Fibroblast of skin of right quadriceps (primary cell): ENCODE measurements around the gene TMEM163.

ENCODE experiments used
- DNase-seq: peaks from one replicate; pipeline ENCODE4 v3.0.0-alpha.2; 2013

The TMEM163 gene

DNA sequence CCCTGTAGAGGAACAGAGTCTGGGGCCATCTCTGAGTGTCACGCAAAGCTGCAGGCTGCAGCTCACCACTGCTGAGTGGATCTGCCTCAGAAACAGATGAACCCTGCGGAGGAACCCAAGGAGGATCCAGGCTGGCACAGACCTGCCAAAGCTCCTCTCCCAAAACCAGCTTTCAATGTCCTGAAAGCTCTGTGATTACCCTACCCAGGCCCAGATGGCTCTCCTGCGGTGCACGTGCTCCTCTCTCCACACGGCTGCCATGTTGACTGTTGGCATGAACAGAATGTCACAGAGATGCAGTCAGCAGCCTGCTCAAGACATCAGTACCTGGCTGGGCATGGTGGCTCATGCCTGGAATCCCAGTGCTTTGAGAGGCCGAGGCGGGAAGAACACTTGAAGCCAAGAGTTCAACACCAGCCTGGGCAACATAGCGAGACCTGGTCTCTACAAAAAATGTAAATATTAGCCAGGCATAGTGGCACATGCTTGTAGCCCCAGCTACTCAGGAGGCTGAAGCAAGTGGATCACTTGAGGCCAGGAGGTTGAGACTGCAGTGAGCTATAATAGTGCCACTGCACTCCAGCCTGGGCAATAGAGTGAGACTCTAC lies 248.1 kb downstream of the TMEM163 start:
- DNase-seq: no peak

DNA sequence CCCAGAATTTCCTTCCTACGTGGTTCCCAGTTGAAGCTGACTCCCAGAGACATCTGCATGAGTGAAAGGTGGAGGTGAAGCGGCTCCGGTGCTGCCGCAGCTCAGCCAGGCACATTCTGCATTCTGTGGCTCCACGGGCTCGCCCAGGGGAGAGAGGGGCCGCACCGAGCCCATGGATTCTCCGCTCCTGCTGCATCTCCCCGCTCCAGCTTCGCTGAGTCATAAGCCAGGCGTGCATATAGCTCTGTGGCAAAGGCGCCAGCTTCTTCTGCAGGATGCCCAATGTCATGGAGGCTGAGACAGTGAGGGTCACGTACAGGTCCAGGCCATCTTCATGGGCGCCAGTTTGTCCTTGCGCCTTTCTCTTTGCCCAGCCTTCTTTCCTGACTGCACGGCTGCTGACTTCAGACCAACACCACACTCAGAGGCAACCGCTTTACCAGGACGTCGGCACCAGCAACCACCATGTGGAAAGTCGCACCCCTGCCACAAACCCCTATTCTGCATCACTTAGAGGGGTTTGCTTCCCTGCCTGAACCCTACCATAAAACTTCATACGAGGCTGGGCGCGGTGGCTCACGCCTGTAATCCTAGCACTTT lies 249.2 kb downstream of the TMEM163 start:
- no peak for DNase-seq

- no peak for DNase-seq
Observed at GRCh38 chr2:134468776-134469175, 250.0 kb downstream of the TMEM163 start.

GRCh38 chr2:134468164-134468563 lies 250.6 kb downstream of the TMEM163 start:
- no peak for DNase-seq

GRCh38 chr2:134466141-134466540 lies 252.7 kb downstream of the TMEM163 start:
- DNase-seq: no peak

DNA sequence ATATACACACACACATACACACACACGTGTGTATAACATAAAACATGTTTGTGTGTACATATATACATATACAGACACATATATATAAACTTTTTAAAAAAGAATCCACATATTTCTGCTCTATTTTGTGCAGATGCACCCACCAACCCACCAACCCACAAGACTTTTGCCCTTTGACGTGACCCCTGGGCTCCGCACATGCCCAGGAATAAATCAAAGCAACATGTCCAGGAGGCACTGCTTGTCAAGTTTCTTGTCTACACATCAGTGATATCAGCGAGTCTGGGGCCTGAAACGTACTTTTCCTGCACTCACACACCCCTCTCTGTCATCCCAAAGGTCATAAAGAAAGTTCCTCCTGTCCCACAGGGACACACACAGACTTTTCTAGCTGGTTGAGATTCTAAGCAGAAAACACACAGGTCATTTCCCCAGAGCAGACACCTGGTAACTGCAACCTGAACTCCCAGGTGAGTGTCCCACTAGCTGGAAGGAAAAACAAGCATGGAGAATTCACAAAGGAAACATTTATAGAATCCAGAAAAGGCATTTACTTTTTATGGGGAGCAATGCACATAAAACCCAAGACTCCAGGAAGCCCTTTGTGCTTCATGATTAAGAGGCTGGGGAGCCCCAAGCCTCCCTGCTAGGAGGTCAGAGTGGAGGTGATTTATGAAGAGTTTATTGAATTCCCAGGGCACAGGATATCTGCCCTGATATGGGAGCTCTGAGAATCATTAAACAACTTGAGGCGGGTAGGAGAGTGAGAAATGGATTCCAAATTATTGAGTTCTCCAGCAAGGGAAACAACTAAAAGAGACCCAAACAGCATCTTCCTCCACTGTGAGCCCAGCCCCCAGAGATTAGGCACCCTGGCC lies 253.3 kb downstream of the TMEM163 start:
- DNase-seq: no peak

DNA sequence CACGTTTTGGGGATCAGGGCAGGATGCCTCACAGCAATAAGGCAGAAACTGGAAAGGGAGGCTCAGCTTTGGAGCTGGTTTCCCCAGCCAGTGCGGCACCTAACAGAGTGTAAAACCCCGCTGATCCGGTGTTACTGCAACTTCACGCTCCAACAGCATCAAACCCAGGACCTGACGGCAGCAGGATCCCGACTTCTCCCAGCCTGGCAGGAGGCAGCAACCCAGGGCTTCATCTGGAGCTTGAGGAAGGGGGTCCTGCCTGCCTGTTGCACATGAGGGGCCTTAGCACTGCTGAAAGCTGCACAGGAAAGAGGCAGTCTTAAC lies 255.1 kb downstream of the TMEM163 start:
- no peak for DNase-seq

GRCh38 chr2:134462791-134463698 lies 255.8 kb downstream of the TMEM163 start:
- no peak for DNase-seq

DNA sequence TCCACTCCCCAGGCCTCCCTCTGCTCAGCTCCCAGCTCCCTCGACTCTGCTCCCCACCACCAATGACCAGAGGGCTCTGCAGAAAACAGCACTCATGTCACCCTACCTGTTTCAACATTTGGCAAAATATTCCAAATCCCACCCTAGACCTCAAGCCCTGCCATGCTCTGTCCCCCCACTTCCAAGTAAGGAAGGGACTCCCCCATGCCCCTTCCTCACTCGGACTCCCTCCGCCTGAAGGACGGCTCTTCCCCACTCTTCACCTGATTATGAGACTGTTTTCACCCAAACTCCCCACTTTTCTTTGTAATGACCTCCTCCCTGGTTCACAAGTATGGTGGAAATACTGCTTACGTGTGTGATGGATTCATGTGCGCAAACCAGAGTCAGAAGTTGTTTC lies 256.5 kb downstream of the TMEM163 start:
- no peak for DNase-seq

- DNase-seq: peak; percentile 13
Observed at GRCh38 chr2:134461511-134461910, 257.3 kb downstream of the TMEM163 start.

DNA sequence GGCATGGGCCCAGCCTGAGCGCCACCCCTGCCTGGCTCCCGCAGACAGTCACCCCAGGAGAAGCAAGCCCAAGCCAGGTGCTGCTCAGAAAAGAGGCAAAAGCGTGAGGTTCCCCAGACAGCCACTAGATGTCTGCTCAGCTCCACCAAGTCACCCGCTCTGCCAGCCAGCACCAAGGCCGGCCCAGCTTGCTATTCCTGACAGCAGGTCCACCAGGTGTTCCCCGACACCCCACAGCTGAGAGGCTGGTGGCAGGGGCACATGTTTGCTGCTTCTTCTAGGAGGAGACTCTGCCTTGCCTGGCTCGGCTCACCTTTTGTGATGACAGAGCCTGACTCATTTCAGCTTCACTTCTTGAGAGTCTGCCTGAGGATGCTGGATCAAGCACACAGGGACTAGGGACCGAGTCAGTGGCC lies 258.2 kb downstream of the TMEM163 start:
- peak; percentile 30 for DNase-seq

GRCh38 chr2:134459706-134460406 lies 258.9 kb downstream of the TMEM163 start:
- DNase-seq: no peak

GRCh38 chr2:134458950-134459349 lies 259.9 kb downstream of the TMEM163 start:
- DNase-seq: no peak

DNA sequence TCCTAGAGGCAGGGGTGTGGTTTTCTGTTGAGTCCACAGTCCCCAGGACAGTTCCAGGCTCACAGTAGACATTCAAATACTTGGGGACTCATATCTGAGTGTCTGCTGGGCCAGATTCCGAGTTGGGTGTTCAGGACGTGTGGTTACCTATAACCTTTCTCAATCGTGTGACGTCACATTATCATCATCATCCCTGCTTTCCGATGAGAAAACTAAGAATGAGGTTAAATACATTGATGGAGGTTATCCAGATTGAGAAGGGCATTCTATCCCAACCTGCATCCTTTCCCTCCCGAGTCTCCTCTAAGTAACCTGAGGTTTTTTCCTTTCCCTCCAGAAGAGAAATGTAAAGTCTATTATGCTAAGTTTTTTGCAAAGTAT lies 260.3 kb downstream of the TMEM163 start:
- no peak for DNase-seq

DNA sequence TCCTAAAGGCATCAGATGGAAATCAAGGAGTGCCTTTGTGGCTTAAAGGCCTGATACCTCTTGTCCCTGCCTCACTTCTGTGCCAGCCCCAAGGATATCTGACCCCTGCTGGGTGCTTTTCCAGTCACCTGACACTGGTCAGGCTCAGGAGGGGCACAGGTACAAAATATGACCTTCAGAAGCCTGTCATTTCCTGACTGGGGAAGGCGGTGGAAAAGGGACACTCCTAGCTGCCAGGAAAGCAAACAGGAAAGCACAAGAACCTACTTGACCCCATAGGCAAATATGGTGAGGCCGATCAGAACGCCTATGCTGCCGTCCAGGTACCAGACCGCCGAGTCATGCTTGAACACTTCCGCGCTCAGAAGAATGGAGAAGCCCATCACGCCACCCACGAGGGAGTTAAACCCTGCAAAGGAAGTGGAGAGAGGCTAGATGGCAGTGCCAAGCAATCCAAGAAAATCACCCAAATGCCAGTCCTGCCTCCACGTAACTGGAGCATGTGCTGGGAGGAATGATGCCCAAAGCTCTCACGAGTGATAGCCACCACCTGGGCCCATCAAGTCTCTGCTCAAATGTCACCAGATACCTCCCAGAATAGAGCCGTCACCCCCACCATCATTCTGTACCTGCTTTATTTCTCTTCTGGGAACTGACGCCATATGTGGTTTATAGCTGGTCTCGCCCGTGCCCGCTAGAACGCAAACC lies 260.9 kb downstream of the TMEM163 start:
- no peak for DNase-seq

DNA sequence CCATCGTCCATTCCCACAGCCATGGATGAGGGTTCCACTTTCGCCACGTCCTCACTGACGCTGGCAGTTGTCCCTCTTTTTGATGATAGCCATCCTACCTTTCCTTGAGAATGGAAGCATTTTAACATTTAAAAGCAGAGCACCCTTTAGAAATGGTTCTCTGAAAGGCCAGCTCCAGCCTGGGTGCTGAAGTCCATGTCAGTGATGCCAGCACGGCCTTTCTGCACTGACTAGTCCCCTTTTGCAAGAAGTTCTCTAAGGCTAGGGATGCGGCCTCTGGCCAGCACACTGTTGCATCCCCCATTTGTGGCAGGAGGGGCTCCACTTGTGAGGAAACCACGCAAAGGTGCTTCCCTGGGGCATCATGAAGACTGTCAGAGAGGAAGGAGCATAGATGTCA lies 261.4 kb downstream of the TMEM163 start:
- DNase-seq: no peak

- no peak for DNase-seq
Observed at GRCh38 chr2:134455426-134455825, 263.4 kb downstream of the TMEM163 start.

GRCh38 chr2:134454931-134455330 lies 263.9 kb downstream of the TMEM163 start:
- DNase-seq: no peak

DNA sequence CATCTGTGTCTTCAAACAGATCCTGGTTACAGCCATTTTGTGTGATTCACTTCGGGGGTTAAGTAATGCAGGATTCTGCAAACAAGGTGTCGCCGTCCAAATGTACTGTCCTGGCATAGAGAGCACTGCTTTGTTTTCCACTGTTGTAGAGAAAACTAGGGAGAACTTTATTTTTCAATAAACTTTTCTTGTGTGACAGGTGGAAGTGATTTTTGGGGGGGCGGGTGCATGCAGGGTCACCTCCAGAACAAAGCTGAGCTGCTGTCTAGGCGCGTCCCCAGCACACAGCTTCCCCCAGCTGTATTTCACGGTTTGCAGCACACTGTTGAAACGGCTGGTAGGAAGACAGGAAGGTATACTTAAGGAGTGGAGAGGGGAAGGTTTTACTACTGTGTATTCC lies 264.4 kb downstream of the TMEM163 start:
- DNase-seq: no peak

DNA sequence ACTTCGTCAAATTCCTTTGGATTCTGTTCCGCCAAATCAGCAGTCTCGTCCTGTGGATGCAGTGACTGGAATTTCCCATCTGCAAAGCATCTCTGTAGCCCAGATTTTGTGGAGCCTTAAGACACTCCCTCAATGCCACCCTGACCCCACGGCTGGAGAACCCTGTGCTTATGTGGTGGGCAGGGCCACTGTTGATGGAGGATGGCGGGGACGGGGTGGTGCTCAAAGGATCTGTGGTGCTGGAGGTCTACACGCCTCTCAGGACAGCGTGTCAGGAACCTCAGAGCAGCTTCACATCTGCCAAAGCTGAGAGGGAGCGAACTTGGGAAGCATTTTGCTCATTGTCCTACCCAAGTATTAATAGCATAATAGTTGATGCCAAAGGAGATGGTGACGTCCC lies 264.8 kb downstream of the TMEM163 start:
- no peak for DNase-seq

DNA sequence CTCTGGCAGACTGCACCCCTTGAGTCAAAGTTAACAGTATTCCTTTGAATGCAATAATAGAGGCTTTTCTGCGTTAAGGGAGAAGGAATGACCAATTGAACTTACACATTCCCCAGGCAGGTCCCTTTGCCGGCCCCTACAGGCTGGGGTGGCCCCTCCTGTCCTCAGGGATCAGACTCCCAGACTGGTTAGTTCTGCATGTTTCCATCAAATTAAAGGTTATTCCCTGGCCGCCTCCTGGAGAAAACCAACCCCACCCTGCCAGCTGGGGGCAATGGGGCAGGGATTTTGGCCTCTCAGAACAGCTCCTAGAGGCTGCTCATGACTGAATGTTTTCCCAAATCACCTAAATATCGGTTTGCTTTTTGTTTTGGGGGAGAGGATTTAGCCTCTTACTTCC lies 265.3 kb downstream of the TMEM163 start:
- DNase-seq: no peak
